ENCODE measurements around the gene NHEJ1. TPM values are rescaled to one million over a fixed set of nuclear protein-coding genes. Genes with fewer than 3 reads are reported as not detected.

The NHEJ1 gene
- total RNA-seq, 1 experiment from 2014 or later: 22.3 TPM

DNA sequence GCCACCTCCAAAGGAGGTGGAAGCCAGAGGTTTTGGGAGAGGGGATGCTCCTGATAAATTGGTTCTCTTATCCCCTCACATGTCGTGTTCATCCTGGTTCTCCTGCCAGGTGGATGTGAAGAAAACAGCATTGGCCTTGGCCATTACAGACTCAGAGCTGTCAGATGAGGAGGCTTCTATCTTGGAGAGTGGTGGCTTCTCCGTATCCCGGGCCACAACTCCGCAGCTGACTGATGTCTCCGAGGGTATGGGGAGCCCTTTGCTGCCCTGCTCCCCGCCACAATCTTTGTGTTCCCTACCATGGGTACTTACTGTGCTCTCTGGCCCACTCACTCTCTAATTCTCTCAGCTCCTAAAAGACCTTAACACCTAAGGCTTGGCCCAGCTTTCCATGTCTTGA lies 20.9 kb upstream of the NHEJ1 start (continued):
- TF ChIP-seq, protein P1, sequence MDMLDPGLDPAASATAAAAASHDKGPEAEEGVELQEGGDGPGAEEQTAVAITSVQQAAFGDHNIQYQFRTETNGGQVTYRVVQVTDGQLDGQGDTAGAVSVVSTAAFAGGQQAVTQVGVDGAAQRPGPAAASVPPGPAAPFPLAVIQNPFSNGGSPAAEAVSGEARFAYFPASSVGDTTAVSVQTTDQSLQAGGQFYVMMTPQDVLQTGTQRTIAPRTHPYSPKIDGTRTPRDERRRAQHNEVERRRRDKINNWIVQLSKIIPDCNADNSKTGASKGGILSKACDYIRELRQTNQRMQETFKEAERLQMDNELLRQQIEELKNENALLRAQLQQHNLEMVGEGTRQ (CRISPR knock-in tag; IDR thresholded peaks at IDR 0.05): no peak
- no peak for TF ChIP-seq ETV6 (CRISPR knock-in tag; IDR thresholded peaks at IDR 0.05)
- TF ChIP-seq ZSCAN18 (CRISPR knock-in tag; IDR thresholded peaks at IDR 0.05): no peak

DNA sequence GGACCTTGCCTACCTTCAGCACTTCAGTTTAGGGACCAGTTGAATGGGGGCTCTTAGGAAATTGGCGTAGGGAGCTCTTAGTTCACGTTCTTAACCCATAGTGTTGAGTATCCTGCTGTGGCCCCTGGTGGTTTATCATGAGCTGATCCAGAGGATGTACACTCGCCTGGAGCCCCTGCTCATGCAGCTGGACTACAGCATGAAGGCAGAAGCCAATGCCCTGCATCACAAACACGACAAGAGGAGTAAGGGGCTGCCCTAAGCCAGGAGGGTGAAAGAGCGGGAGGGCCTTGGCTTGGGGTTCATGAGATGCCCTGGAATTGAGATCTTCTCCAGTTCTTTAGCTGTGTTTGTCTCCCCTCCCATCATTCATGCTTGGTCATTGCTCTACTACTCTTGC lies 20.3 kb upstream of the NHEJ1 start:
- Mint-ChIP-seq H3K9me3 (no peaks in the 10 kb centered on the region), H3K36me3 (peaks cover 27% of the 10 kb centered on the region), H3K27me3 (ENCODE audit: low read depth) (no peaks in the 10 kb centered on the region), H3K4me1 (peaks cover 14% of the 10 kb centered on the region), H3K27ac (no peak overlapping the region), H3K4me3 (no peak overlapping the region)
- ChIA-PET POLR2A (no interaction called here), CTCF (no interaction called here)
- ATAC-seq (no peak), DNase-seq (ENCODE audit: low spot score) (no peak)
- TF ChIP-seq GABPB1 (CRISPR knock-in tag; IDR thresholded peaks at IDR 0.05) (no peak), NR1H2 (CRISPR knock-in tag; IDR thresholded peaks at IDR 0.05) (no peak), NFYB (CRISPR knock-in tag; conservative IDR thresholded peaks at IDR 0.05; ENCODE audit: low read depth) (no peak)

- peaks cover 19% of the 10 kb centered on the region for H3K4me1 Mint-ChIP-seq
- no peaks in the 10 kb centered on the region for H3K27me3 Mint-ChIP-seq (ENCODE audit: low read depth)
- ChIA-PET CTCF (no interaction called here), POLR2A (no interaction called here)
- H3K27ac Mint-ChIP-seq: no peak overlapping the region
- peak overlapping the region; percentile 84 for H3K4me3 Mint-ChIP-seq
- ATAC-seq (no peak), DNase-seq (ENCODE audit: low spot score) (no peak)
- peaks cover 27% of the 10 kb centered on the region for H3K36me3 Mint-ChIP-seq
- TF ChIP-seq NR1H2 (CRISPR knock-in tag; IDR thresholded peaks at IDR 0.05) (no peak), FOXP1 (CRISPR knock-in tag; IDR thresholded peaks at IDR 0.05; ENCODE audit: borderline replicate concordance) (no peak), GABPB1 (CRISPR knock-in tag; IDR thresholded peaks at IDR 0.05) (no peak), TEAD4 (CRISPR knock-in tag; IDR thresholded peaks at IDR 0.05) (no peak), GTF2I (CRISPR knock-in tag; conservative IDR thresholded peaks at IDR 0.05) (no peak), AFF4 (CRISPR knock-in tag; IDR thresholded peaks at IDR 0.05; ENCODE audit: borderline replicate concordance) (no peak), ZNF121 (CRISPR knock-in tag; IDR thresholded peaks at IDR 0.05) (no peak)
- TF ChIP-seq, protein P2, sequence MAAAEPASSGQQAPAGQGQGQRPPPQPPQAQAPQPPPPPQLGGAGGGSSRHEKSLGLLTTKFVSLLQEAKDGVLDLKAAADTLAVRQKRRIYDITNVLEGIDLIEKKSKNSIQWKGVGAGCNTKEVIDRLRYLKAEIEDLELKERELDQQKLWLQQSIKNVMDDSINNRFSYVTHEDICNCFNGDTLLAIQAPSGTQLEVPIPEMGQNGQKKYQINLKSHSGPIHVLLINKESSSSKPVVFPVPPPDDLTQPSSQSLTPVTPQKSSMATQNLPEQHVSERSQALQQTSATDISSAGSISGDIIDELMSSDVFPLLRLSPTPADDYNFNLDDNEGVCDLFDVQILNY (CRISPR knock-in tag; IDR thresholded peaks at IDR 0.05): no peak
- TF ChIP-seq, protein P3, sequence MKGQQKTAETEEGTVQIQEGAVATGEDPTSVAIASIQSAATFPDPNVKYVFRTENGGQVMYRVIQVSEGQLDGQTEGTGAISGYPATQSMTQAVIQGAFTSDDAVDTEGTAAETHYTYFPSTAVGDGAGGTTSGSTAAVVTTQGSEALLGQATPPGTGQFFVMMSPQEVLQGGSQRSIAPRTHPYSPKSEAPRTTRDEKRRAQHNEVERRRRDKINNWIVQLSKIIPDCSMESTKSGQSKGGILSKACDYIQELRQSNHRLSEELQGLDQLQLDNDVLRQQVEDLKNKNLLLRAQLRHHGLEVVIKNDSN (CRISPR knock-in tag; IDR thresholded peaks at IDR 0.05): no peak
- H3K9me3 Mint-ChIP-seq: no peaks in the 10 kb centered on the region
Observed at GRCh38 chr2:219179601-219180465, 19.2 kb upstream of the NHEJ1 start.
